Activated CD8-positive, alpha-beta memory T cell treated with anti-CD3 and anti-CD28 coated beads for 4 hours (primary cell): Measurements from ENCODE around the gene FAM234B.
"Not testable (repeated sequence)": the region's sequence is repeated elsewhere in the genome, so short reads cannot be mapped to it uniquely, and the experiment has no call there.

Experiments used
- DNase-seq, 2 donors: peaks; one replicate each; pipeline ENCODE4 v3.0.0-alpha.2; 2020; ENCODE audit warnings: low read depth in 2 of 2

Gene FAM234B

DNA sequence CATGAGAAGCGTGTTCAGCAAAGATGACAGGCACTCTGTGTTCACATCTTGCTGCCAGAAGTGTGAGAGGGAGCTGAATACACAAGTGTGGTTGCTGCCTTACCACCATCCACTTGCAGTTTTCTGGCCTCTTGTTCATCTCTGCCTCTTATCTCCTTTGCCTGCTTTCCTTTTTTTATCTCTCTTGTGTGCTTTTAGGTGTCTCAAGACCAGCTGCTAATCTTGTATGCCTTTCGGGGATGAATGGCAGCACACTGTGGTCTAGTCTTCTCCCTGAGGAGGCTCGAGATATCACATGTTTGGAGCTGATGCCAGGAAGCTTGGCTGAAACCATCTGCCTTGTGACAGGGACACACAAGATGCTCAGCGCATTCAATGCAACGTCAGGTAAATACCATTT lies 17.2 kb downstream of the FAM234B start:
- DNase-seq = no peak

DNA sequence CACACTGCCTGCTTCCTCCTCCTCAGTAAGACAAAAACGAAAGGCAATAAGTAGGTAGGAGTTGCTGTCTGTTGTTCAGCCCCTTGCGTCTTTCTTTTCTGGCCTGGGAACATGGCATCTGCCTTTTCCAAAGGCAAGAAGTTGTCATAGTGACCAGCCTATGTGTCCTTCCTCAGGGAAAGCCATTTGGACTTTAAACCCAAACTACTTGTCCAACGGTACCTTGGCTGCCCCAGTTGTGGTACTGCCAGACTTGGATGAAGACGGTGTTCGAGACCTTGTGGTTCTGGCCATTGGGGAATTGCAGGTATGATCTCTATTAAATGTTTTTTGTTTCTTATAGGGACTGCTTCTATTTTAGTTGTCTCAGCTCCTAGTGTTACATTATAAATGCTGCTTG lies 18.5 kb downstream of the FAM234B start:
- no peak for DNase-seq

DNA sequence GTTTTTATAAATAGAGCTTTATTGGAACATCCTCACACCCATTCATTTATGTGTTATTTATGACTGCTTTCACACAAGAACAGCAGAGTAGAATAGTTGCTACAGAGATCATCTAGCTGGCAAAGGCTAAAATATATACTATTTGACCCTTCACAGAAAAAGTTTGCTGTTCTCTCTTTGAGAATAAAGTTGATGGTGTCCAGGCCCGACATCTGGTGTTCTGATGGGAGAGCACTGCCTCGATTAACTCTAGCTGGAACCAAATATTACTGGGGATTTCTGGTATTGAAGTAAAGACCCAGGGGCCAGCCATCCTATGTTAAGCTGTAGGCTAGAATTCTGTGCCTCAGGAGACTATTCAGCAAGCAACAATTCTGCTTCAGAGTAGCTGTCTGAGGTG lies 21.8 kb downstream of the FAM234B start:
- no peak for DNase-seq

DNA sequence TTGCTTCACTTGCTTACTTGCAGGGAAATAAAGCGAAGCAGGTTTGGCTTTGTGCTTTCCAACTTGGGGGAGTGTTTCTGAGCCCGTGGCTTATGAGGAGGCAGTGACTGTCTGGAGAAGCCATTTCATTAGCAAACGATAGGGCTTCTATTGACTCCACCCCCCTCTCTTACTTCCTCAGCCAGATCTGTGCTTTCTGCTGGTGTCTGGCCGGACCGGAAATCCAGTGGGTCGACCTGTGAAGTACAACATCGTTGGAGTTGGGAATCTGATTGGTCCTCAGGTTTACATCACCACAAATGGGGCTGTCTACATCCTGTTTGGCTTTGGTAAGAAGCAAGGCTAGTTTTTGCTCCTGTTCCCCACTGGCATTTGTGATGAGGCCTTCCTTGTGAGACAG lies 22.3 kb downstream of the FAM234B start:
- DNase-seq = no peak

DNA sequence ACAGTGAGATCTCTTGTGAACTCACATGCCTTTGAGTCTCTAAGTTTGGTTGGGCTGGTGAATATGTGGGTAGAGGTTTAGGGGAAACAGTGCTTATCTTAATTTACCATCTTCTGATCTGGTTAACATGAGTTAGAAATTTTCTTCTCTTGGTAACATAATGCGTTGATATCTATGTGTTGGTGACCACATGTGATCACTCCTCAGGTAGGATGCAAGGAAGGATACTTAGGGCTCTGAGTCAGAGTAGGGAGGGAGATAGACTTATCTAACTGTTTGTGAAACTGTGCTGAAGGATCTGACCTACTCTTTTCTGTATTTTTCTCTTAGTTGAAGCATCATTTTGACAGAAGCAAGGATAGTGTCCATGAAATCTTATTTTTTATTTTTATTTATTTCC lies 23.1 kb downstream of the FAM234B start:
- DNase-seq = no peak

DNA sequence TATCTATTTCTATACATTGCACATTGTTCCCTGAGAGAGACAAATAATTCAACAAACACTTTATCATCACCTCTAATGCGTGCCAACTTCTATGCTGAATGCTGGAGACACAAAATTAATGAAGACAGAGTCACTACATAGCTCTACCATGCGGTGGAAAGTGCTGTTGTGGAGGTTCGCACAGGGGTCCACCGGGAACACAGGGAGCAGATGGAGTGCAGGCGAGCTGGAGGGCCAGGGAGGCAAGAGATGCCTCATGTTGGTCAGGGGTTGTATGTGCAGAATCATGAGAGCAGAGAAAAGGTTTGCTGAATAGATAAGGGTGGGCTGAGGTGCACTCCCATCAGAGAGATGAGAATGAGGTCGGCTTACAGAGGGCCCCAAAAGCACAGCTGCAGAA lies 25.2 kb downstream of the FAM234B start:
- DNase-seq = no peak

DNA sequence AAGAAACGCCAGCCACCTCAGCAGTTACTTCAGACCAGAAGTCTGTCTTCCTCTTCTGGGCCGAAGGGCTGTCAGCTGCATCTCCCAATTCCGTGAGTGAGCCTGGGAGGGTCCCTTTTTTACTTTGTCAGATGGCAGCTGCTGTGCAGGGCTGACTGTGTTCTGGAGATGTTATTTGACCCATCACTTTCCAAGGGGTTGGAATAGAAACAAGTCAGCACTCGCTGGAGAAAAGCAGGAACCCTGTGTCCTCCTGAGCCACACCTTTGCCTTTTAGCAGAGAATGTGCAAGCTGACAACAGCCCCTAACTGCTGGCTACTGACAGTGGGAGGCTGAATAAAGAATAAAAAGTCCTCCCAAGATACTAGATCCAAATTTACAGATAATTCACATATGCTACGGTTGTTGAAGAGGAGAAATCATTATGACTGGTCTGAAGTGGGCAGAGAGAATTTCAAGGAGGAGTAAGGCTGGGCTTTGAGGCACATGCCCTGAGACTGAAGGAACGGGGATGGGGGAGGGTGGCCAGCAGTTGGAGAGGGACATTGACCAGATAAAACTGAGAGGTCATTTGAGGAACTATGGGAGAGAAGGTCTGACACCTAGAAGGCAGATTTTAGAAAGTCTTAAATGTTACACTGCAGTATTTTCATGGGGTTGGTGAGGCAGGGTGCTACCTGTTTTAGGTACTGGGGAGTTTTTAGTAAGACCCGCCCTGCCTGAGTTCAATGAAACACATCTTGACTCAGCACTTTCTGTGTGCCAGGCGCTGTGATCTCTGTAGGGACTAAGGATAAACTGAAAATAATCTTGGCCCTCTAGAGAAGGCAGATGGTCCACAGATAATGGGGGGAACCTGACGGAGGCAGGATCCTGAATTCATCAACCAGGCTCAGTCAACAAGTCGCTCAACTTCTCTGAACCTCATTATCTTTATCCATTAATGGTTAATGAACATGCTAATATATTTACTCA lies 27.4 kb downstream of the FAM234B start:
- DNase-seq = no peak

DNA sequence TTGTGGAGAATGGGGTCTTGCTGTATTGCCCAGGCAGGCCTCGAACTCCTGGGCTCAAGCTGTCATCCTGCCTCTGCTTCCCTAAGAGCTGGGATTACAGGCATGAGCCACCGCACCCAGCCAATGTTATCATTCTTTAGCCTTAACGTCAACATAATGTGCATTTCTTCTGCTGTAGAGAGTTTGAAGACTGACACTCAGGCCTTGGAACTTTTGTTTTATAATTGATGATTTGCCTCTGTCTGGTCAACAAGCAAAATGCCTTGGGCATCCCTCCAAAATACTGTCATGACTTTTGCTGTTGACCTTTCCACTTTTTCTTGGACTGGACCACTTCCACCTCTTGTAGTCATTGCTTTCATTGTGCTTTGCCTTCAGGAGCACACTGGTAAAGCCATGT lies 29.0 kb downstream of the FAM234B start:
- DNase-seq = no peak

DNA sequence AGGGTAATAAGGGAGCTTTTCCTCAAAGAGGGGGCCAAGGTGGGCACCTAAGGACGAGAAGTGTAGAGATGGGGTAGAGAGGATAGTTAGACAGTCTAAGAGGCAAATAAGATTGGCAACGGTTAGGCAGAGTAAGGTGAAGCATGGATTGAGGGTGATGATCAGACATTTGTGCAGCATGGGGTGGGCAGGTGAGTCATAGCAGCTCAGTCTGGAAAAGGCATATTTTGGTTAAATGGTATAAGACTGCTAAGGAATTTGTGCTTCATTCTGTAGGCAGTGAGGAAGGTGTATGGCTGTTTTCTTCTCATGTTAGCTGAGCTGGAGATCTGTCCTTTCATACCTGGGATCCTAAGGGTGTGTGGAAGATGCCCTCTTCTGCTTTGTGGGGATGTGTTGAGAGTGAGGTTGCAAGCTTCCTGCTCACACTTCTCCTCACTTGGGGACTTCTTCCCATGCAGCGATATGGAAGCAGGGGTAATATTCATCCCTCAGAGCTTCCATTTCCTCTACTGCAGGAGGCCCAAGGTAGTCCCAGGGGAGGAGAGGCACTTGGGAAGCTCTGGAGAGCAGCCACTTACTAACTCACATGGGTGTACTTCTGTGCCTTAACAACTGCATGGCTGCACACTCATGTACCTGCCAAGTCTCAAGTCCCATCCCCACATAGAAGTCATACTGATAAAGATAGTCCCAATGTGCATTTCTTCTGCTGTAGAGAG lies 30.4 kb downstream of the FAM234B start:
- no peak for DNase-seq

DNA sequence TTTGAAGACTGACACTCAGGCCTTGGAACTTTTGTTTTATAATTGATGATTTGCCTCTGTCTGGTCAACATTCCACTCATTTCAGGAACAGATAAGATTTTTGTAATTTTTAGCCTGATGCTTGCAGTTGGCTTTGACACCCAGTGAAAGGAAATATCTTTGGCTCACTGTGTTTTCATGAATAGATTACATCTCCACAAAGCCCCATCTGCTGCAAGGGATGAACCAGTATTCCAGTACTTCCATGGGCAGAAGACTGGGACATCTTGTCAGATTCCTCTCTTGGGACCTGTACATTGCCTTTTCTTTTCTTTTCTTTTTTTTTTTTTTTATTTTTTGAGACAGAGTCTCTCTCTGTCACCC lies 30.9 kb downstream of the FAM234B start:
- no peak for DNase-seq

DNA sequence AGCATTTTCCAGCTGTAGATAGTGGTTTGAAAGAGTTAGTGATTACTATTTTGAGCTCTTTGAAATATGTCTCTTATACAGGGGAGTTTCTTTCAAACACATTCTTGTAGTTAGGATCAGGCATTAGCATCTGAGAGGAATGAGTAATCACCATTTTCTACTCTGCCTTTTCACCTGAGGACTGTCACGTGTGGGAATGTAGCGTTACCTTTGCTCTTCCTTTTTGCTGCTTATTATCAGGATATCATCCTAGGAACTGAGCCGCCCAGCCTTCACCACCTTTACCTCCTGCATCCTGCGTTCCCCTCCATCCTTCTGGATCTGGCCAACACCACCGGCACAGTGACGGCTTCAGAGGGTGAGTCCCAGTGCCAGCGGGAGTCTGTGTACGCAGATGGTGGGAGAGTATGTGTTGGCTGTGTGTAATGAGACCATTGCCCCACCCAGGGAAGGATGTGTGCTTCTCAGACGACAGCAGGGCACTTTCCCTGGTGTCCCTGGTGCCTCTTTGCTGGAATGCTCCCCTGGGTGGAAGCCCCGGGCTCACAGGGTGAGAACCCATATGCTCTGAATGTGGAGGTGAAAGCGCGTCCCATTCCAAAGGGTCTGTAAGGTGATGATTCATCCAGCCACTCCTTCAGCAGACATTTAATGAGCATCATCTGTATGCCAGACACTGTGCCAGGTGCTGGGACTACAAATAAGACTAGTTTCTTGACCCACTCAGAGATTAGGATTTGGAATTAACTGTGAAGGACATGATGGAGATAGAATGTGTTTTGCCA lies 31.8 kb downstream of the FAM234B start:
- no peak for DNase-seq

DNA sequence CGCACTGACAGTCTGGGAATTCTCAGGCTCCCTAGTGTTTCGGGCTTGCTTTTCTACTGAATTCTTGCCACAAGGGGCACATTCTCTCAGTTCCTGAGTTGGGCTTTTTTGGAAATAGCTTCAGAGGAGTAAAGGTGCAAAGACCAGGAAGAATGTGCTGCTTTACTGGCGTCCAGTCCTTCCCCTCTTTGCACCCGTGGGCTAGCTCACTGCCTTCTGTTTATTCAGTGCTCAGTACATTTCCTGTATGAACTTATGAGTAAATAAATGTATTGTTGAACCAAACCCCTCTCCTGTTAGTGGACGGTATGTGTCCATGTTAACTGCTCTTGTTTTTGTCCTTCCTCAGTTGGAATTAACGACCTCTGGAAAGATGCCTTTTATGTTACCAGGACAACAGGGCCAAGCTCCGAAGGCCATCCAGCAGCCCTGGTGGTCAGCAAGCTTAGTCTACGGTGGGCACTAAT lies 35.3 kb downstream of the FAM234B start:
- no peak for DNase-seq

DNA sequence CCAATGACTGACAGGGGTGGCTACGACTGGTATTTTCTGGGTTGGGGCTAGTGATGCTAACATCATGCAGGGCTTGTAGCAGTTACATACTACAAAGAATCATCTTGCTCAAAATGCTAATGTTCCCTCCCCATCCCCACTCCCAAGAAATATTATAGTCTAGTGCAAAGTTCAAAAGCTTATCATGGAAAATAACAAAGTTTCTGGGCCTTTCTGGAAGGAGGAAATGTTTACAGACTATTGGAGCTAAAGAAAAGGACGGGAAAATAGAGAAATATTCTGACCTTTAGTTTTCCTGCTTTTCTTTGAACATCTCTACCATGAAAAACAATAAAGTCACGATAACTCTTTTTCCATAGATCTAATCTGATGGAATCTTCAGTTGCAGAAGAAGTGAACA lies 36.1 kb downstream of the FAM234B start:
- no peak for DNase-seq

DNA sequence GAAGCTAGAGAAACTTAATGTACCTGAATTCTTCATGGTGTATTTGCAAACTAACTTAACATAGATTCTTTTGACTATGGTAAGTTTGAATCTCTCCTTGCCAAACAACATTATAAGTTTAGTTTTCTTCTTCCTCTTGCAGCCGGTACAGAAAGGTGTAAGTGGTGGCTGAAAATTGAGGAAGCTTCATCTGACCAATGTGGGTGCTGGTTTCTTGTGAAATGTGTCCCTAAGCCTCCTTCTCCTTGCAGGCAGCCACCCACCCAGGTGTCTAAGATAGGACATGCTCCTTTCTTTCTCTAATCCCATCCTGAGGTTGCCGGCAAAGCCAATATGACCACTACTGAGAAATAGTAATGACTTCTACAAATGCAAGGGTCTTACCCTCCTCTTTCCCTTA lies 38.7 kb downstream of the FAM234B start:
- DNase-seq = no peak

DNA sequence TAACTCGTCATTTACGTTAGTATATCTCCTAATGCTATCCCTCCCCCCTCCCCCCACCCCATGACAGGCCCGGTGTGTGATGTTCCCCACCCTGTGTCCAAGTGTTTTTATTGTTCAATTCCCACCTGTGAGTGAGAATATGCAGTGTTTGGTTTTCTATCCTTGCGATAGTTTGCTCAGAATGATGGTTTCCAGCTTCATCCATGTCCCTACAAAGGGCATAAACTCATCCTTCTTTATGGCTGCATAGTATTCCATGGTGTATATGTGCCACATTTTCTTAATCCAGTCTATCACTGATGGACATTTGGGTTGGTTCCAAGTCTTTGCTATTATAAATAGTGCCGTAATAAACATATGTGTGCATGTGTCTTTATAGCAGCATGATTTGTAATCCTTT lies 39.5 kb downstream of the FAM234B start:
- not testable (repeated sequence) for DNase-seq

DNA sequence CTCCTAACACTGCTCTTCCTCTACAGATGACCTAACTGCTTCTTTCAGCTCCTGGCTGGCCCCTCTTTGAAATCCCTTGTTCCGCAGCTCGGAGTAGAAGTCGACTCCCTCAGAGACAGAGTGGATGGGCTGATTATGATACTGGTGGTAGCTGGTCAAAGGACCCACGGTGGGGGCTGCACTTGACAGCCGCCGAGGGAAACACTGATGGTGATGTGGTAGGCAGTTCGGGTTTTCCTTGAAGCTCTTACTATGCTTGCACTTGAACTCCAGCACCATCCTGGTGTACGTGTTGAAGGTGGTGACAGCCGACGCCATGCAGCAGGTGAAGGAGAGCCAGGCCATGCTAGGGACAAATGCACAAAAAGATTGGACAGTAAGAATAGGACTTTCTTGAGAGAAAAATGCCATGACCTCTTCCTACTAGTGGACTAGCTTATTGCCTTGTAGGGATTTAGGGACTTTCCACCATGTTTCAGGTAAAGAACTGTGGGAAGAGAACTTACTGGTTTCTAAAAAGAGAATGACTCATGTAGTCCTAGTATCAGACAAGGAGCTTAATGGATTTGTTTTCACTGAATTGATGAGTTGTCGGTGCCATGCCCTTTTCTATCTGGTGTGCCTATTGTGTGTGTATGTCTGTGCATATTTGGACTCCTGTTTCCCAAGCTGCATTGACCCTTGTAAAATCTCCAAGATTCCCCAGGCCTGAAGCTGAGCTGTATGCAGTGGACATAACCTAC lies 40.9 kb downstream of the FAM234B start:
- no peak for DNase-seq

DNA sequence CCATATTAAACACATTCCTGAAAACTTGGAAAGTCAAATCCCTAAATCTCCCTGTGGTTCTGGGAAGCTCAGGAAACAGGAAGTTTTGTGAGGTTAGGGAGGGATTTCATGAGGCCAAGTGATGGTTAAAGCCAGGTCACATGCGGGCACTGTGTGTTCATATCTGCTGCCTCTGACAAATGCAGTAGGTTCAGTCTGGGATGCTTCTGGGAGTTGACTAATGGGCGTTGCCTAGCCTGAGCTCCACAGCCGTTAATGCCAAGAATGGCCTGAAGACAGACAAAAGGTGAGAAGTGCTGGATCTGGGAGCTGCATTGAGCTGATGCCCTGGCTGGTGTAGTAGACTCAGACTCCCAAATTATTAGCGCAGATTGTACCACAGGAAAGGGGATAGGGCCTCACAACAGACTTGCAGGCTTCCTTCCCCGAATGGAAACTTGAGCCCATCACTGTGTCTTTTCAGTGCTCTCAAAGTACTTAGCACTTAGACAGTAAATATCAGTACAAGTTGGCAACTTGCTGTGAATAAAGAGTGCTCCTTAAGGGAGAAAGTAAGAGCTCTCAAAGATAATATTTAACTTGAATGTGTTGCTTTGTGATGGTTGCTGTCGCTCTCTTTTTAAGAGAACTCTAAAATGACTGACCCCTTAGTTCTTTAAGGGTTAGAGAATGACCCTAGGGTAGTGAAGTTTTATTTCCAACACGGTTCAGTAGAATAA lies 41.9 kb downstream of the FAM234B start:
- DNase-seq = no peak

DNA sequence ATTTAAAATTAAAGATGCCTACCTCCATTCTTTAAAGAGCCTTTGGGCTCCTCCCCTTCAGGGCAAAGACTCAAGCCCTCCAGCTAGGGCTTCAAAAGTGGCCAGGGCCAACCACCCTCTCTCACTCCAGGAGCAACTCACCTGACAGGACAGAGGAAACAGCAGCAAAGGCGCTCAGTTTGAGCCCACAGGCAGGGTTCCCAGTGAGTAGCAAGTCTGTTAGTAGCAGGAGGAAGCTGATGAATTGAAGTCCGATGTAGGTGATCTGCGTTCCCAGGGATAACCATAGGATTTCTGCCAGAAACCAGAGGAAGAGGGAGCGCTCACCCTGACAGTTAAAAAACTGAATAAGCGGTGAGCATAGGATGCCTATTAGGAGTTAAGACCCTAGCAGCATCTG lies 43.6 kb downstream of the FAM234B start:
- no peak for DNase-seq

DNA sequence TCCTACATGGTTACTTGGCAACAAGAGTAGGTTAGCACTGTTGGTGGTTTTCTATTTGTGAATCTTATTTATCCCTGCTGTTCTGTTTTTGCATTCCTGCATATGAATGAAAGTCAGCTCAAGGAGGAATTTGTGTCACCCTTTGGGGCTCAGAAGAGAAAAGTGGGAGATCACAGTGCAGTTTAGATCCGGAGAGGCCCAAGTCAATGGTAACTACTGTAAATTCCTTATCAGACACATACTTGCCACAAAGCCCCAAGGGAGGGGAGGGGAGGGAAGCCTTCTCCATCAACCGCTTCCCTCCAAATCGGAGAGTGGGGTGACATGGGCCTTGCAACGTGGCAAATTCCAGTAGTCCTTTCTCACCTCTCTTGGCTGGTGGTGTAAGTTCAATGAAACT lies 44.3 kb downstream of the FAM234B start:
- DNase-seq = no peak

DNA sequence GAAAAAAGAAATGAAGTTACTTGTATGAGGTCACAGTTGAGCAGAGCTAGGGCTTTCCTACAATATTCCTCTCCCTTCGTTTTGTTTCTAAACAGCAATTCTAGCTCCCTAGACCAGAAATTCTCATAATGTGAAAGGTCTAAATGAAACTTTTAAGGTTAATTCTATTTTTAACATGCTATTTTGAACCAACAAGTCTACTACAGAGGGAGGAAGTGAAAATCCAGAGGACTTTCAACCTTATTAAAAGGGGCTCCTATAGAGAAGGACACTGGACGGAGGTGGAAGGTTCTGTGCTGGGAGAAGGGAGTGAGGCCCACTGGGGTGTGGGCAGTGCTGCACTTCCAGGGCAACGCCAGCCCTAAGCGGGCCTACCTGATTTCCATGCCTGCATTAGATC lies 45.9 kb downstream of the FAM234B start:
- no peak for DNase-seq

DNA sequence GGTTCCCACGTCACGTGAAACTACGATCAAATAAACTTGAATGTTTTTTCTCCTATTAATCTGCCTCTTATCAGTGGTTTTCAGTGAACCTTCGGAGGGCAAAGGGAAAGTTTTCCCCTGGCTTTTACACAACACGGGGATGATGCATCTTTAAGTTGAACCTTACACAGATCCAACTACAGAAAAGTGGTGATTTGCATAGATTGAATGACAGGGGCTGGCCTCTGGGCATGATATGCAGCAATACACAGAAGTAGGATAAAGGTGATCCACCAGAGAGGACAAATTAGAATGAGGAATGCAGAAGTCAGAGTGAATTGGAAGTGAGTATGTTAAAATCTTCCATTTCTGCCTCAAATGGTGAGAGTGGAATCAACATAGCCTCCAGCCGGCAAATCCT lies 47.7 kb downstream of the FAM234B start:
- DNase-seq = no peak
